GM23338 (cell line): Measurements from ENCODE around the gene IQGAP2.

ENCODE experiments used
- EZH2 ChIP-seq: fragments of 200-600 bp; sonication (generic); IDR thresholded peaks from one replicate; pipeline ENCODE4 v1.8.0; 2017; ENCODE audit warnings: antibody characterized with exemption, mild to moderate bottlenecking, low read depth; ENCODE audit not compliant: unreplicated experiment
- JUNB ChIP-seq: IDR thresholded peaks from one replicate; pipeline ENCODE4 v1.6.1; 2016; ENCODE audit warnings: antibody characterized with exemption; ENCODE audit not compliant: unreplicated experiment
- NANOG ChIP-seq: IDR thresholded peaks from 2 replicates; pipeline ENCODE4 v1.6.1; 2016; ENCODE audit warnings: antibody characterized with exemption, borderline replicate concordance
- POLR2AphosphoS5 ChIP-seq: IDR thresholded peaks from 2 replicates; pipeline ENCODE4 v1.6.1; 2016; ENCODE audit warnings: antibody characterized with exemption, low read depth
- STAT1 ChIP-seq: IDR thresholded peaks from one replicate; pipeline ENCODE4 v1.6.1; 2016; ENCODE audit warnings: antibody characterized with exemption; ENCODE audit not compliant: unreplicated experiment
- ZNF114 ChIP-seq: fragments of 250-450 bp; sonication (Bioruptor Pico); IDR thresholded peaks from 2 replicates; pipeline ENCODE4 v1.5.0; 2020; ENCODE audit warnings: mild to moderate bottlenecking, moderate library complexity
- TF ChIP-seq, protein P1 (sequence below), 2 experiments: fragments of 200-600 bp in 1 of 2; sonication (generic) in 1 of 2; conservative IDR thresholded peaks; 2 replicates each; pipeline versions ENCODE4 v1.5.1 to v1.6.1; 2016 to 2017; ENCODE audit warnings: antibody characterized with exemption in 2 of 2, low read depth in 2 of 2, mild to moderate bottlenecking in 2 of 2, moderate library complexity in 1 of 2
- TF ChIP-seq, protein P2 (sequence below): IDR thresholded peaks from 2 replicates; pipeline ENCODE4 v1.6.1; 2016; ENCODE audit warnings: antibody characterized with exemption
- TF ChIP-seq, protein P3 (sequence below): IDR thresholded peaks from one replicate; pipeline ENCODE4 v1.6.1; 2018; ENCODE audit warnings: antibody characterized with exemption; ENCODE audit not compliant: unreplicated experiment

DNA sequence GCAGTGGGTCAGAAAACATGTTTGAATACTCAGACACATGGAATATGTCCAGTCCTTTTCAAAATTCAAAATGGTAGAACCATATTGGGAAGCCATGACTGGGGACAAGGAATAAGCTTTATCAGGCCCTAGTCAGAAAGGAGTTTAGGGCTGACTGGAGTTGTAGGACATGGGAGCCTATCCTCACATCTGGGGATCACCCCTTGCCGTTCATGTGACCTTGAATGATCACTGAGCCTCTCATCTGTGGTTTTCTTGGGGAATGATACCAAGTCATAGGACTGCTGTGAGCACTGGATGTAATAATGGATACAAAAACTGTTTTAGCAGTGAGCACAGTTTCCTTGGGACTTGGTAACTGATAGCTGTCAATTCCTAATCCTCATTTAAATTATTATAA, 84.7 kb downstream of the IQGAP2 start:
- TF ChIP-seq, protein P1, sequence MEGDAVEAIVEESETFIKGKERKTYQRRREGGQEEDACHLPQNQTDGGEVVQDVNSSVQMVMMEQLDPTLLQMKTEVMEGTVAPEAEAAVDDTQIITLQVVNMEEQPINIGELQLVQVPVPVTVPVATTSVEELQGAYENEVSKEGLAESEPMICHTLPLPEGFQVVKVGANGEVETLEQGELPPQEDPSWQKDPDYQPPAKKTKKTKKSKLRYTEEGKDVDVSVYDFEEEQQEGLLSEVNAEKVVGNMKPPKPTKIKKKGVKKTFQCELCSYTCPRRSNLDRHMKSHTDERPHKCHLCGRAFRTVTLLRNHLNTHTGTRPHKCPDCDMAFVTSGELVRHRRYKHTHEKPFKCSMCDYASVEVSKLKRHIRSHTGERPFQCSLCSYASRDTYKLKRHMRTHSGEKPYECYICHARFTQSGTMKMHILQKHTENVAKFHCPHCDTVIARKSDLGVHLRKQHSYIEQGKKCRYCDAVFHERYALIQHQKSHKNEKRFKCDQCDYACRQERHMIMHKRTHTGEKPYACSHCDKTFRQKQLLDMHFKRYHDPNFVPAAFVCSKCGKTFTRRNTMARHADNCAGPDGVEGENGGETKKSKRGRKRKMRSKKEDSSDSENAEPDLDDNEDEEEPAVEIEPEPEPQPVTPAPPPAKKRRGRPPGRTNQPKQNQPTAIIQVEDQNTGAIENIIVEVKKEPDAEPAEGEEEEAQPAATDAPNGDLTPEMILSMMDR (conservative IDR thresholded peaks at IDR 0.05; ENCODE audit: low read depth in 2 of 2): no peak
- TF ChIP-seq POLR2AphosphoS5 (no peak), JUNB (no peak), ZNF114 (CRISPR knock-in tag) (no peak), EZH2 (no peak), NANOG (no peak), STAT1 (no peak)
- TF ChIP-seq, protein P2, sequence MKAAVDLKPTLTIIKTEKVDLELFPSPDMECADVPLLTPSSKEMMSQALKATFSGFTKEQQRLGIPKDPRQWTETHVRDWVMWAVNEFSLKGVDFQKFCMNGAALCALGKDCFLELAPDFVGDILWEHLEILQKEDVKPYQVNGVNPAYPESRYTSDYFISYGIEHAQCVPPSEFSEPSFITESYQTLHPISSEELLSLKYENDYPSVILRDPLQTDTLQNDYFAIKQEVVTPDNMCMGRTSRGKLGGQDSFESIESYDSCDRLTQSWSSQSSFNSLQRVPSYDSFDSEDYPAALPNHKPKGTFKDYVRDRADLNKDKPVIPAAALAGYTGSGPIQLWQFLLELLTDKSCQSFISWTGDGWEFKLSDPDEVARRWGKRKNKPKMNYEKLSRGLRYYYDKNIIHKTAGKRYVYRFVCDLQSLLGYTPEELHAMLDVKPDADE: no peak
- TF ChIP-seq, protein P3, sequence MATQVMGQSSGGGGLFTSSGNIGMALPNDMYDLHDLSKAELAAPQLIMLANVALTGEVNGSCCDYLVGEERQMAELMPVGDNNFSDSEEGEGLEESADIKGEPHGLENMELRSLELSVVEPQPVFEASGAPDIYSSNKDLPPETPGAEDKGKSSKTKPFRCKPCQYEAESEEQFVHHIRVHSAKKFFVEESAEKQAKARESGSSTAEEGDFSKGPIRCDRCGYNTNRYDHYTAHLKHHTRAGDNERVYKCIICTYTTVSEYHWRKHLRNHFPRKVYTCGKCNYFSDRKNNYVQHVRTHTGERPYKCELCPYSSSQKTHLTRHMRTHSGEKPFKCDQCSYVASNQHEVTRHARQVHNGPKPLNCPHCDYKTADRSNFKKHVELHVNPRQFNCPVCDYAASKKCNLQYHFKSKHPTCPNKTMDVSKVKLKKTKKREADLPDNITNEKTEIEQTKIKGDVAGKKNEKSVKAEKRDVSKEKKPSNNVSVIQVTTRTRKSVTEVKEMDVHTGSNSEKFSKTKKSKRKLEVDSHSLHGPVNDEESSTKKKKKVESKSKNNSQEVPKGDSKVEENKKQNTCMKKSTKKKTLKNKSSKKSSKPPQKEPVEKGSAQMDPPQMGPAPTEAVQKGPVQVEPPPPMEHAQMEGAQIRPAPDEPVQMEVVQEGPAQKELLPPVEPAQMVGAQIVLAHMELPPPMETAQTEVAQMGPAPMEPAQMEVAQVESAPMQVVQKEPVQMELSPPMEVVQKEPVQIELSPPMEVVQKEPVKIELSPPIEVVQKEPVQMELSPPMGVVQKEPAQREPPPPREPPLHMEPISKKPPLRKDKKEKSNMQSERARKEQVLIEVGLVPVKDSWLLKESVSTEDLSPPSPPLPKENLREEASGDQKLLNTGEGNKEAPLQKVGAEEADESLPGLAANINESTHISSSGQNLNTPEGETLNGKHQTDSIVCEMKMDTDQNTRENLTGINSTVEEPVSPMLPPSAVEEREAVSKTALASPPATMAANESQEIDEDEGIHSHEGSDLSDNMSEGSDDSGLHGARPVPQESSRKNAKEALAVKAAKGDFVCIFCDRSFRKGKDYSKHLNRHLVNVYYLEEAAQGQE: no peak
